ENCODE data around the gene TRIB2.

Gene TRIB2

DNA sequence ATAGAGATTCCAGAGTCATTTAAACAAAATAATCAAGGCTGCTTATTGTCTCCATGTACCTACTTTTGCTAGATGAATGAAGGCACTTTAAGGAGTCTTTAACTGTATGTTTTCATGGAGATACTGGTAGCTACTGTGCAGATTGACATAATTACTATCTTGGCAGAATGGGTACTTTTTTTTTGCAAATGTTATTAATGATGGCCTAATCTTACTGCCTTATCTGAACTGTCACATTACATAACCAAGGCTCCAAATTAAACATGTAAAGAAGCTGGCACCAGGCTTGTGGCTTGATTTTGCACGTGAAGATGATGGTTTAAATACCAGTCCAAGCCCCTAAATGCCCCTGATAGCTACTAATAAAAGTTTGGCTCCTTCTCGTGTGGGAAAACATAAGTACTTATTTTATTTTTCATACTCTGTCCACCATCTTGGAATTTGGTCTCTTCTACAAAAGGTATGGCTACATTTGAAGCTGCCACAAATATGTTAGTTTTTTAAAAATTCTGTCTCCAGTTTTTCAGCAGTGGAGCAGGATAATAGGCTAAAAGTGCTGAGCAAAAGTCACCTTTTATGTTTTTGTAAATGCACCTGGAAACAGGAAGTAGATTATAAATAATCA is 4.1 kb downstream of the TRIB2 start:
- DNase-seq (ENCODE audit: low read depth): no peak

GRCh38 chr2:12721566-12722446 is 5.1 kb downstream of the TRIB2 start:
- DNase-seq (ENCODE audit: low read depth): no peak

GRCh38 chr2:12722447-12723316 is 5.9 kb downstream of the TRIB2 start:
- DNase-seq (ENCODE audit: low read depth): no peak

GRCh38 chr2:12723736-12724463 is 7.2 kb downstream of the TRIB2 start:
- no peak for DNase-seq (ENCODE audit: low read depth)

DNA sequence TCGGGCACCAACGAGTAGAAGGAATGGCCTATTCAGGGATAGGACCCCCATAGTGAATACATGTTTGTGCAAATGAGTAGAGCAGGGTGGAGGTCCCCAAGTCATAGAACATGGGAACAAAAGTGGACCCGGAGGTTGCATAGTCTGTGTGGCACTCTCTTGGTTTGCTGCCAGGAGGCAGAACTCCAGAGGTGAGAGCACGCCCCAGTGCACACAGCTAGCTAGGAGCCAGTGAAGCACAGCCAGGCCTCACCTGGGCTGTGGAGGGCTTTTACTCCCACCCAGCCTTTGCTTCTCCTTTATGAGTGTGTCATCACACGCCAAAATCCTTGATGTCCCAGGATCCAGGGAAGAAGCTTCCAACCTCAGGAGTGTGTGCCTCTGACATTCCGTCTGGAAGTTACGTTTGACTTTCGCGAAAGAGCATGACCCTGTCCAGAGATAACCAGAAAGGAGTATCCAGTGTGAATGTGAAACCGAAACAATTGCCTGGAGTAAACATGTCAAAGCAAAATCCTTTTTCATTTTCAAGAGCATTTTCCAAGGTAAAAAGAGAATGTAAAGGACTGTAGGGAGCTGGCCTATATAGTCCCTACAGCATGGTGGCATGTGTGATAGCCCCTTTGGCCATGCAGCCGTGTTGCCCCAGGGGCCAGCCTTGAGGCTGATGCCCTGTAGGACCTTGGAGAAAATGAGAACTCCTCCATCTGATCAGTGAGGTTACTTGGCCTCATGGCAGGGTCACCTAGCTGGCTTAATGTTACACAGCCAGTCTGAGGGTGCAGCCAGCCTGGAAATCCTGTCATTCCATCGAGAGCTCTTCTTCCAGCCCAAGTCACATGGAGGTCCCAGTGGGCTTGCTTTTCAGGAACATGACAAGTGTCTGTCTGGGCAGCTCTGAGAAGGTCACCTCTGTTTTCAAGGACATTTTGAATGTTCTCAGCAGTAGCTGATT is 8.8 kb downstream of the TRIB2 start:
- DNase-seq (ENCODE audit: low read depth): no peak

- DNase-seq (ENCODE audit: low read depth): no peak
These were observed 9.5 kb downstream of the TRIB2 start for GRCh38 chr2:12726271-12726670.

DNA sequence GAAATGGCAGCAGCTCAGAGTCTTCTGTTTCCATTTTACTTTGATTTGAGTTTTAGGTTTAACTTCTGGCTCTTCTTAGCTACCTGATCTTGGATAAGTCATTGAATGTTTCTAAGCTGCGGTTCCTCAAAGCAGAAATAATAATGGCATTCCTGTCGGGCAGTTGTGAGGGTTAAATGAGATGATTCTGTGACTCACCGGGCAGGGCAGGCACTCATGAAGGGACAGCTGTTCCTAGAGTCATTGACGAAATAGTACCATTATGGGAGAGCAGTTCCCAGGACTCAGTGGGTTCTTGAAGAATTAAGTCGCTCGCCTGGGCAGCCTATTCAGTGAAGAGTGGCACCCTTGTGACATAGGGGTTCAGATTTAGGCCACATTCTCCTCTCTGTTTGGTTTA is 10.3 kb downstream of the TRIB2 start:
- DNase-seq (ENCODE audit: low read depth): no peak

DNA sequence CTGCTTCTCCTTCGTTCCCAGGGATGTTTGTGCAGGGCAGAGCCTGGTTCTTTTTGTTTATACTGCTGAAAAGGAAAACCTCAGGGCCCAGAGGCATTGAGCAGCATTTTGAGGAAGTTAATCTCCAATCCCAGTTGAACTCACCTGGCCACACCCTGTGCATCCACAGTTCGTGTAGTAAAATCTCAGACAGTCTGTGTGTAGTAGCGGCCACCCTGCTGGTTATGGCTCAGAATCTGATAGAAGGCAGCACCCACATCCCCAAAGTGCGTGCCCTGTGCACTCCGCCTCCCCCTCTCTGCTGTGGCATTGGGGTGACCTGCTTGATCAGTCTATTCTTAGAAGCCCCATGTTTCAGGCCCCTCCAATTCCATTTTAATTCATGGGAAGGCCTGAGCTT is 10.9 kb downstream of the TRIB2 start:
- no peak for DNase-seq (ENCODE audit: low read depth)

DNA sequence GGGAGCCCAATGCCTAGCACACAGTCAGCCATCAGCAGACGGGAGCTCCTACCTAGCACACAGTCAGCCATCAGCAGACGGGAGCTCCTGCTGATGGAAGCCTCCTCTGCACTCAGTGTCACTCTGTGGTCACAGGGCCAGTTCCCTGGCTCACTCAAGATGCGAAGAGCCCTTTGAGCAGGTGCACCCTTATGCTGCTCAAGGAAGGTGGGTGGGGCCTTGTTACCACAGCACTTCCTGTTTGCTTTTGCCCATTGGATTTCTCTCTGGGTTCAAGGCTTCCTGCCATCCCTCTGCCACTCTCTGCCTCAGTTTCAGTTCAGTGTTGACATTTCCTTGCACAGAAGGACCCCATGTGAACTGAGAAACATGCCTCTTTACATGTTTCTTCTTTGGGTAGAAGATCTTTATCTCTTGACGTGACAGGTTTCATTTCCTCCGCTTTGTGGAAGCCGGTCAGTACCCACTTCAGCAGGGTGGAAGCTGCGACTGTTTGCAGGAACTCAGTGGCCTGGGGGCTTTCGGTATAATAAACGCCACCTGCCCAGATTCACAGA is 11.6 kb downstream of the TRIB2 start:
- DNase-seq (ENCODE audit: low read depth): no peak

DNA sequence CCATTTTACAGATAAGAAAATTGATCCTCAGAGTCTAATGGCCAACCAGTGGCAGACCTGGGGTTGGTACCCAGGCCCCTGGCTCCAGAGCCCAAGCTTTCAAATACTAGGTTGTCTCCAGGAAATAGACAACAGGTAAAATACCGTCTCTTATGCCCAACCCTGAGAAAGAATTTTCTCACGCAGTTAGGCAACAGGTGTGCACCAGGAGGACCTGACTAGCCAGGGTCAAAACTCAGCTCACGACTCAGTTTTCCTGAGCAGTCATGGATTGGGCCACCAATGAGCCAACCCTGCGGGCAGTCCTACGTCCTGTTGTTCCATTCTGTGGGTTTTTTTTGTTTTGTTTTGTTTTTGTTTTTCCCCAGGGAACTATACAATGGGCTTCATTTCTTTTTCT is 13.5 kb downstream of the TRIB2 start:
- DNase-seq (ENCODE audit: low read depth): no peak

DNA sequence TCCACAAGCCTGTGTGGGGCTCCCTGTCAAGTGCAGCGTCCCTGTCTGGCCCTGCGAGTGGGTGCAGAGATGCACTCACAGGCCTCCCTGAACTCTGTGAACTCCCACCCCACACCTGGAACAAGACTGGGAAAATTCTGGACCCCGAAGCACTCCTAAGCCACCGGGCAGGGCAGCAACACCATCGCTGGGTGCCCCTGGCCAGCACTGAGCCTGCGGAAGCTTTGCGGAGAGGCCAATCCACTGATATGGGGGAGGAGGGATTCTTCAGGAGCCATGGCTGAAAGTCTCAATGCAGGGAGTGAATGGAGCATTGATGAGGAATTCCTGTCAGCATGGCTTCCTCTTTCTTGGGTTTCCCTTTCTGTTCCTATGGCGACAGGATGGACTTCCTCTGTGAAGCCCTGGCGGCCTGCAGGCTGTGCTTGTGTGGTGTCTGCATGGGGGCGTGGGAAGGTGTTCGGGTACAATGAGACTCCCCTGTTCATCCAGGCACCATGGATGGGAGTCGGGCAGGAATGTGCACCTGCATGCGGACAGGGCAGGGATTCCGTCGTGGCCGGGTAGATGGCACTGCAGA is 15.1 kb downstream of the TRIB2 start:
- no peak for DNase-seq (ENCODE audit: low read depth)

- no peak for DNase-seq (ENCODE audit: low read depth)
These were observed 15.9 kb downstream of the TRIB2 start for GRCh38 chr2:12732651-12733050.

DNA sequence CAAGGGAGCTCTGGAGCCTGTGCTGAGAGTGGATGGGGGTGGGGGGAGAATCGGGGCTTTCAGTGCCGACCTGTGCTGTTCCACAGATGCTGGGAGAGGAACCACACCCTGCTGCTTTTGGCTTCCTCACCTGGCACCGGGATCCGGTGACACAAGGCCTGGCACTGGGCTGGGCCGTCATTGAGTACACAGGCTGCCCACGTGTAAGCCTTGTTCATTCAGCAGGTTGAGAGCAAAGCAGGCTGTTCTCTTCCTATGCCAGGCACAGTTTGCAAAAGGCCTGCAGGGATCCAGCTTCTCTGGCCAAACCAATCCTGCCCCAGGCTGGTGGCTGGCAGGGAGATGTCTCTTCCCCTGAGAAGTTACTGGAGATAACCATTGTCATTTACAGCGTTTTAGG is 17.1 kb downstream of the TRIB2 start:
- no peak for DNase-seq (ENCODE audit: low read depth)

- no peak for DNase-seq (ENCODE audit: low read depth)
These were observed 18.3 kb downstream of the TRIB2 start for GRCh38 chr2:12734914-12735654.

DNA sequence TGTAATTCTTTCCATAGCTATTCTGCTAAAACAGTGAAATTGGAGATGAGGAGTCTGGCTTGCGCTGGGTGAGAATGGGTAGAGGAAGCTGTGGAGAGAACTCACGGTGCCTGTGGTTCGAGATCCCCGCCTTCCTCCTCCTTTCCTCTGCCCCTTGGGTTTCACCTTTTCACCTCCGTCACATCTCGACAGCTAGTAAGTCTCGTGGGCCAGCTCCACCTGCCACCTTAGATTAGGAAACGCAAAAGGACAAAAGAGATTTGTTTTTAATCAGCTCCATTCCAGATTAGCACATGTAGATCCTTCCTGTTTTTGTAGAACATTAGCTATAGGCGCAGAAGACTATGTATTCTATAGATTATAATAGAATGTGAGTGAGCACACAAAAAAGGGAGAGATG is 20.6 kb downstream of the TRIB2 start:
- DNase-seq (ENCODE audit: low read depth): no peak

DNA sequence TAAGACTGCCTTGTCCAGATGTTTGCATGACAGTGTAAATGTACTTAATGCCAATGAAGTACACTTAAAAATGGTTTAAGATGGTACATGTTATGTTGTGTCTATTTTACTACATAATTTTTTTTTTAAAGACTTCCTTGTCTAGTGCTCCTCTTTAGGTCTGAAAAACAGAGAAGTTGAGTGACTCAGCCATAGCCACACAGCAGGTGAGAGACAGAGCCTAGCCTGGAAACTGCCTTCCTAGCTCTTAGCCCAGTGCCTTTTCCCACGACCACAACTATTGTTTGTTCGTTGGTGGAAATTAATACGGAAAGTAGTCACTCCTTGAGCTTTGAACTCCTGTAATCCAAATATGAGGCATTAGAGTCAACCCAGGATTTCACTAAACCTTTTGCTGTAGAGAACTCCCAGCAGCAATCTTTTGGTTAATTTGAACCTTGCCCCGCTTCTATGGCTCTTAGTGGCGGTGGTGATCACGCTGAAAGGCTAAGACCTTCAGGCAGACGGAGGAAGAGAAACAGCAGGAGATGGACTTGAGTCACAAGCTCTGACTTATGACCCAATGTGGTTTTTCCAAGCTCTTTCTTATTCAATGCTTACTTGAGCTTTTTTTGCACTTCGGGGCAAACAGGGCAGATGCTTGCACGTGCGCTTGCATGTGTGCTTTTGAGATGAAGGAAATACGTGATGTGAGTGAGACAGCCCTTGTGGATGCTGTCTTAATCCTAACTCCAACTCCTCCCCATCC is 21.2 kb downstream of the TRIB2 start:
- DNase-seq (ENCODE audit: low read depth): no peak

DNA sequence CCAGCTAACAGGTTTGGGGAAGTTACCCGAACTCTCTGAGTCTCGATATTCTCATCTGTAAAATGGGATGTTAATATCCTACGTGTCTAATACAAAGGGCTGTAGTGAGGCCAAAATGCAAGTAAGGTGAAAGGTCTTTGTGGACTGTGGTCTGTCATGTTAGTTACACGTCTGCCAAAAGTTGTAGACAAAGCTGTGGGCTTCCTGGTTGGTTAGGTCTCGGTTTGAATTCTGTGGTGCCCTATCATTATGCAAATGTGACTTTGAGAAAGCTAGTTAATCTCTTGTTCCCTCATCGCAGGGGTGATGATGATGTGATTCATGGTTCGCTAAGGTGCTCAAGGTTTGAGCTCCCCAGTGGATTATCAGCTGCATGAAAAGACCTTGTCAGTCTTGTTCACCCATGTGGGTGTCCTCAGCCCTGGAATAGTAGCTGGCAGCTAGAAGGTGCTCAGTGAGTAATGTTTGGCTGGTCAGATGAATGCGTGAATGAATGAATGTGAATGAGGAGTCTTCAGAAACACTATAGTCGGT is 23.1 kb downstream of the TRIB2 start:
- DNase-seq (ENCODE audit: low read depth): no peak

DNA sequence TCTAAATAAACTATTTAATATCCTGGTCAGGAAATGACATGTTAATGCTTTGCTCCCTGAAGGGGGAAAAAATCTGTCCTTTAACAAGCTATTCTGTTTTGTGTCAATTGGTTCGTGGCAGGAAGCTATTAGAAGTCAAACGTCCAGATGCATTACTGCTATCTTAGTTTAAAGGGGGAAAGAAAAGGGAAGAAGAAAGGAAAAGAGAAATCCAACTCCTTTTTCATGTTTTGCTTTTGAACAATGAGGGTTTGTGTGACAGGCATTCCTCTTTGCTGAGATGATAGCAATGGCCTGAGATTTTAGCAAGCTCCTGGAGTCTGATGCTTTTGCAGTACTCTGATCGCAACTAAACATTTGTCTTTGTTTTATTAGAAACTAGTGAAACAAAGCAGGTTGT is 24.6 kb downstream of the TRIB2 start:
- no peak for DNase-seq (ENCODE audit: low read depth)
